Peyer's patch (tissue), 4 donors: ENCODE results near the gene PKP2. TPM values are rescaled to one million over a fixed set of nuclear protein-coding genes. Genes with fewer than 3 reads are reported as not detected.

Experiments
- DNase-seq, 3 donors: peaks; one replicate each; pipeline ENCODE4 v3.0.0-alpha.2; 2017 to 2019
- H3K27ac ChIP-seq, 4 donors: fragments of 200-600 bp; sonication (generic); one replicate each; pipeline ENCODE4 v1.5.1; 2016 to 2019
- H3K27me3 ChIP-seq, 2 donors: fragments of 200-600 bp; sonication (generic); one replicate each; pipeline ENCODE4 v1.5.1; 2019
- H3K36me3 ChIP-seq, 3 donors: fragments of 200-600 bp; sonication (generic); one replicate each; pipeline ENCODE4 v1.5.1; 2016 to 2019
- H3K4me1 ChIP-seq, 4 donors: fragments of 200-600 bp; sonication (generic); one replicate each; pipeline ENCODE4 v1.5.1; 2016 to 2019
- H3K4me3 ChIP-seq, 4 donors: fragments of 200-600 bp; sonication (generic); 1 replicate in 3 of 4; 2 replicates in 1 of 4; pipeline ENCODE4 v1.5.1; 2016 to 2019; ENCODE audit warnings: mild to moderate bottlenecking in 1 of 4
- H3K9me3 ChIP-seq, 4 donors: fragments of 200-600 bp; sonication (generic); one replicate each; pipeline ENCODE4 v1.5.1; 2016 to 2019; ENCODE audit warnings: mild to moderate bottlenecking in 1 of 4
- CTCF ChIP-seq, 6 experiments: fragments of 450-650 bp in 4 of 6; fragments of 200-600 bp in 2 of 6; sonication (generic) in 1 of 6; IDR thresholded peaks; one replicate each; pipeline ENCODE4 v1.5.1; 2017 to 2019; ENCODE audit warnings: antibody characterized with exemption in 6 of 6, mild to moderate bottlenecking in 3 of 6, moderate library complexity in 1 of 6
- POLR2A ChIP-seq, 2 donors: fragments of 450-650 bp; IDR thresholded peaks; one replicate each; pipeline ENCODE4 v1.5.1; 2017; ENCODE audit warnings: antibody characterized with exemption in 2 of 2, mild to moderate bottlenecking in 2 of 2, moderate library complexity in 2 of 2
- total RNA-seq, 4 donors: library from RNA; depleted of rRNA; stranded (reverse); fragments of >200 nt; gene quantifications; one replicate each; pipeline ENCODE4 v1.1.0, GENCODE V29; 2016

PKP2 gene
- total RNA-seq, 4 donors from 2014 or later: 42.9 to 103 (median 64.8) TPM

DNA sequence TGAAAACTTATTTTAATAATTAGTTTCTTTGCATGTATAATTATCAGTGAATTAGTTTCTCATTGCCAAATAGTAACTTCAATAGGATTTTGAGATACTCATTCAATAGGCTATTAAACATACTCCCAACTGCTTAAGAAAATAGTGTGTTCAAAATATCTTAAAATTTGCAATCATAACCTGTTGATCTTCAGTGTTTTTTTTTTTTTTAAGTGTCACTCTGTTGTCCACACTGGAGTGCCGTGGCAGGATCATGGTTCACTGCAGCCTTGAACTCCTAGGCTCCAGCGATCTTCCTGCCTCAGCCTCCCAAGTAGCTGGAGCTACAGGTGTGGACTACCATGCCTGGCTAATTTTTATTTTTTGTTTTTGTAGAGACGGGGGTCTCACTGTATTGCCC, 139.4 kb downstream of the PKP2 start:
- Histone ChIP-seq H3K36me3 (peaks cover 0 to 15% (median 0%) of the 10 kb centered on the region in 3 donors), H3K4me1 (peaks cover 0 to 18% (median 3%) of the 10 kb centered on the region in 4 donors), H3K27ac (no peak overlapping the region), H3K27me3 (no peaks in the 10 kb centered on the region), H3K9me3 (no peaks in the 10 kb centered on the region), H3K4me3 (no peak overlapping the region)
- no peak for DNase-seq
- TF ChIP-seq POLR2A (IDR thresholded peaks at IDR 0.05) (no peak), CTCF (IDR thresholded peaks at IDR 0.05) (no peak)

DNA sequence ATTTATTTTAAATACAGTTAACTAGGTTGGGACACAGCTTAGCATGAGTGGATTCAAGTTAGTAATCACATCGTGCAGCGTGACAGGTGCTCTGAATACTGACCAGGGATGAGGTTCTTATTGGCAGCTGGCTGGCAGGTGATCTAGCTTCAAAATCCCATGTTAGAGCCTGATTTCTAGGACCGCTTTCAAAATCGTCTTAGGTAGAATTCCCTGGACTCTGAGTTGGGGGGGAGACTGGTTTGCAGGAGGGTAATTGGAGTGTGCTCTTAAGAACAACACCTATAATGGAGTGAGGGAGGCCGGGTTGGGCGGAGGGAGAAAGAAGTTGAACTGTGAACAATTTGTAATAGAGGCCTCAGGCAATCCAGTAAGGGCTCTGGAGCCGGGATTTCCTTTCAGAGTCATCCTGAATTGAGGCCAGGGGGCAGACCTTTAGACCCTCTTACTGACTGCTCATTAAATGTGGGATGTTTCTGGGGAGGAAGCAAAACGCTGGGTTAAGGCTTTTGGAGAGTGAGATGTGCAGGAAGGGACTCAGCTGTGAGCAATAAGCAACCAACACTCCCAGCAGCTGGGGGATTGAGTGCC, 140.0 kb downstream of the PKP2 start:
- Histone ChIP-seq H3K36me3 (peaks cover 0 to 21% (median 0%) of the 10 kb centered on the region in 3 donors), H3K9me3 (no peaks in the 10 kb centered on the region), H3K27me3 (no peaks in the 10 kb centered on the region), H3K27ac (peak overlapping the region; percentile 82 to 93 (median 90)), H3K4me3 (peak overlapping the region in 1 of 4 donors; percentile 87), H3K4me1 (peaks cover 0 to 18% (median 3%) of the 10 kb centered on the region in 4 donors)
- DNase-seq: no peak
- no peak for TF ChIP-seq POLR2A (IDR thresholded peaks at IDR 0.05)
- TF ChIP-seq CTCF (IDR thresholded peaks at IDR 0.05): peak in 1 of 6 experiments; percentile 4

GRCh38 chr12:32755654-32756475, 140.7 kb downstream of the PKP2 start, which contains the start of gene YARS2:
Gene YARS2 (minus strand): TSS chr12:32755897. CDS start chr12:32755874, 23 bp downstream.
- Histone ChIP-seq H3K36me3 (peaks cover 0 to 28% (median 0%) of the 10 kb centered on the region in 3 donors), H3K4me3 (peak within 1 kb of the TSS; percentile 73 to 96 (median 81)), H3K27ac (peak within 1 kb of the TSS; percentile 82 to 93 (median 90)), H3K27me3 (no peaks in the 10 kb centered on the region), H3K4me1 (peaks cover 0 to 18% (median 3%) of the 10 kb centered on the region in 4 donors), H3K9me3 (no peaks in the 10 kb centered on the region)
- peak; percentile 88 to 98 (median 92) for DNase-seq
- peak; percentile 58 to 97 (median 87) for TF ChIP-seq CTCF (IDR thresholded peaks at IDR 0.05)
- TF ChIP-seq POLR2A (IDR thresholded peaks at IDR 0.05): peak; percentile 31 to 64

GRCh38 chr12:32755051-32755653, 141.4 kb downstream of the PKP2 start:
- Histone ChIP-seq H3K4me1 (peaks cover 0 to 18% (median 3%) of the 10 kb centered on the region in 4 donors), H3K27ac (peak overlapping the region; percentile 82 to 93 (median 90)), H3K27me3 (no peaks in the 10 kb centered on the region), H3K9me3 (no peaks in the 10 kb centered on the region), H3K4me3 (peak overlapping the region; percentile 73 to 96 (median 81)), H3K36me3 (peaks cover 0 to 35% (median 0%) of the 10 kb centered on the region in 3 donors)
- TF ChIP-seq CTCF (IDR thresholded peaks at IDR 0.05) (peak; percentile 59 to 73 (median 69)), POLR2A (IDR thresholded peaks at IDR 0.05) (no peak)
- peak; percentile 67 to 89 (median 83) for DNase-seq

DNA sequence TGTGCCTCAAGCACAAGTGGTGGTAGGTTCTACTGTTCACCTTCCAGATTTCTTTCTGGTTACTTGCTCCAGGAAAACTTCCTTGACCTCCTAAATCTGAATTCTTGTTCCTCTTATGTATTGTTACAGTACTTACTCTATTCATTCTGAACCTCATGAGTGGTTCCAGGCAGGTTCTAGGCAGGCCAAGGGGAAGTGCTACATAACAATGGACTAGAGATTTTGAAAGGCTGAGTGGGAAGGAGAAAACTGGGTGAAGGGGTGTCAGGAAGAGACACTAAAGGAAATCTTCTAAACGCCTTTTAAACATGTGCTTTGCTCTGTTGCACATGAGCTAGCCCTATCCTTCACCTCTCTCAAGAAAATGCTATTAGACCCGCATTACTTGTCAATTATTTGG, 142.5 kb downstream of the PKP2 start:
- Histone ChIP-seq H3K9me3 (no peaks in the 10 kb centered on the region), H3K27ac (no peak overlapping the region), H3K27me3 (no peaks in the 10 kb centered on the region), H3K36me3 (peaks cover 0 to 45% (median 0%) of the 10 kb centered on the region in 3 donors), H3K4me3 (peak overlapping the region in 2 of 4 donors; percentile 75 to 87), H3K4me1 (peaks cover 0 to 18% (median 3%) of the 10 kb centered on the region in 4 donors)
- no peak for TF ChIP-seq POLR2A (IDR thresholded peaks at IDR 0.05)
- no peak for DNase-seq
